ENCODE measurements around the gene MRPS35.

Gene MRPS35

DNA sequence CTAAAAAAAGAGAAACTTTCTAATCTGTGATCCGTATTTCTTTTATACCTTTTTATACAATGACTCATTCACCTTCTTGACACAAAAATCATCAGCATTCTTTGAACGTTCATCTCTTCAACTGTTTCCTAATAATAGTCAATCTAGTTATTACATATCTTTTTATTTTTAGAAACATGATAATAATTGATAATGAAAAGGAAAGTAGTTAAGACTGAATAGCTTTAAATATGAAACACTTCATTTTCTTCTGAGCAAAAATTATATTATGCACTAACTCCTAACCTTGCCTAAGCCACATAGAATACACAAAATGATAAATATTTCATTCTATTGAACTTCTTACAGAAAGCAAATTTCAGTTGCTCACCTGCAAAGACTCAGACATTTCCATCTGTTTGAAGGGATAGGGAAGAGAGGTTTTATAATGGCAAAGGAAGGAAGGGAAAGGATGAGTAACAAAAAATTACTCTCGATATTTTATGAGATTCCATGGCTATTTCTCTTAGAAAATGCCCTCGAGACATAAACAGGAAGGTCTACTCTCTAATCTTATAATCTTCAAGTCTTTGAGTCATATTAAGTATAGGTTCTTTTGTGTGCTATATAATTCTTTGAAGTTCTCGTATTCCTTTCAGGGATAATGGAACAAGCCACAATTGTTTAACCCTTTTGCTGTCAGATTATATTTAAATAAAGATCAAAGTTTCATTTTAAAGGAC, 61.9 kb downstream of the MRPS35 start:
- Histone ChIP-seq H3K27ac (no peak overlapping the region), H3K4me3 (no peak overlapping the region)
- TF ChIP-seq, protein P1, sequence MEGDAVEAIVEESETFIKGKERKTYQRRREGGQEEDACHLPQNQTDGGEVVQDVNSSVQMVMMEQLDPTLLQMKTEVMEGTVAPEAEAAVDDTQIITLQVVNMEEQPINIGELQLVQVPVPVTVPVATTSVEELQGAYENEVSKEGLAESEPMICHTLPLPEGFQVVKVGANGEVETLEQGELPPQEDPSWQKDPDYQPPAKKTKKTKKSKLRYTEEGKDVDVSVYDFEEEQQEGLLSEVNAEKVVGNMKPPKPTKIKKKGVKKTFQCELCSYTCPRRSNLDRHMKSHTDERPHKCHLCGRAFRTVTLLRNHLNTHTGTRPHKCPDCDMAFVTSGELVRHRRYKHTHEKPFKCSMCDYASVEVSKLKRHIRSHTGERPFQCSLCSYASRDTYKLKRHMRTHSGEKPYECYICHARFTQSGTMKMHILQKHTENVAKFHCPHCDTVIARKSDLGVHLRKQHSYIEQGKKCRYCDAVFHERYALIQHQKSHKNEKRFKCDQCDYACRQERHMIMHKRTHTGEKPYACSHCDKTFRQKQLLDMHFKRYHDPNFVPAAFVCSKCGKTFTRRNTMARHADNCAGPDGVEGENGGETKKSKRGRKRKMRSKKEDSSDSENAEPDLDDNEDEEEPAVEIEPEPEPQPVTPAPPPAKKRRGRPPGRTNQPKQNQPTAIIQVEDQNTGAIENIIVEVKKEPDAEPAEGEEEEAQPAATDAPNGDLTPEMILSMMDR (IDR thresholded peaks at IDR 0.05): no peak
- no peak for DNase-seq (ENCODE audit: low spot score)

DNA sequence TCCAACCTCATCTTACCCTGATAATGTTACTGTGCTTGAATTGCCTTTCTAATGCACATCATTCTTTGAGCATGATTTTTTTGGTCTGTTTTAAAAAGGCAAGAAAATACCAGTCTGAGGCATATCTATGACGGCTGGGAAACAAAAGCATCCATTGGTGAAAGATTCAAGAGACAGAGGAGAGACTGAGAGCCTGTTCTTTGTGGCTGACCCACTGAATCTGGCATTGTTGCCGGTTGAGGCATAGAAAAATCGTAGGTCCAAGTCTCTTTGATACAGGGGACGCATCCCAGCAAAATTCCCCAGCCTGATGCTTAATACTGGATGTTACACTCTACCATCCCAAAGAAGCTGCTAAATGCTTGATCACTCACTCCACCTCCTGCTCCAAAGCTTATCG, 66.5 kb downstream of the MRPS35 start:
- TF ChIP-seq, protein P1 (IDR thresholded peaks at IDR 0.05): no peak
- no peak overlapping the region for H3K27ac ChIP-seq
- DNase-seq (ENCODE audit: low spot score): no peak
- no peak overlapping the region for H3K4me3 ChIP-seq

DNA sequence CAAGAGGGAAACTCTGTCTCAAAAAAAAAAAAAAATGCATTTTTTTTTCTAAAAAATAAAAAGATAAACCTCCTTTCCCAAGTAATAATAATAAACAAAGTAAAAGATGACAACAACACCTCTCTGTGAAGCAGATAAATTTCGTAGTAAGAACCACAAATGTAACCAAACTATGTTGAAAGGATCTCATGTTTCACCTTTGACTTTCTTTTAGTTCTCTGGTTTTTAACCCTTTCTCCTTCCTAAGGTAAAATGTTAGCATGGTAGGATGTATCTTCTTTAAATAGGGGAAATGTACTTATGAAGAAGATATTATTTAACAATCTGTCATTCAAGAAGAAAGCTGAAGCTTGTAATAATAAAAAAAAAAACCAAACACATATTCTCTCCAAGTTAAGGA, 67.6 kb downstream of the MRPS35 start:
- no peak overlapping the region for H3K4me3 ChIP-seq
- TF ChIP-seq, protein P1 (IDR thresholded peaks at IDR 0.05): no peak
- no peak for DNase-seq (ENCODE audit: low spot score)
- H3K27ac ChIP-seq: no peak overlapping the region

DNA sequence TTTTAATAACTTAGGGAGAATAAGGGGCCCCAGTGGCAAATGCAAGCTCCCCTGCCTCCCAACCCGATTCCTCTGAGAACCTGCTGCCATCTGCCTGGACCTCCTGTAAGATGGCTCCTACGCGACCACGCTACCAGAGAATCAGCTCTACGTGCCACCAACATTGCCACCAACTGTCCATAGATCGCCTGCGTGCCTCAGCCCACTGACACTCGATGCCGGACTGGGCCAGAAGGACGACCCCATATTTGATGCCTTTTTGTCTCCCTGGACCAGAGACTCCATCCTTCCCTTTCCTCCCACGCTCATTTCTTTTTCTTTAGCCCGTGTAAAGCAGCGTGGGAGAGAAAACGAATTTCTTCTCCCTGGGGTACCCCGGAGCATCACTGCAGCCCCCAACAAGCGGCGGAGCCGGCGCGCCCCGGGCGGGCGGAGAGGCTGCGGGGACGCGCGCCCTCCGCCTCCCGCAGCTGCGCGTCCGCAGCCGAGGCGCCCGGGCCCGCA, 68.8 kb downstream of the MRPS35 start:
- peak overlapping the region; percentile 75 to 97 for H3K27ac ChIP-seq
- TF ChIP-seq, protein P1 (IDR thresholded peaks at IDR 0.05): no peak
- no peak for DNase-seq (ENCODE audit: low spot score)
- H3K4me3 ChIP-seq: peak overlapping the region; percentile 81

DNA sequence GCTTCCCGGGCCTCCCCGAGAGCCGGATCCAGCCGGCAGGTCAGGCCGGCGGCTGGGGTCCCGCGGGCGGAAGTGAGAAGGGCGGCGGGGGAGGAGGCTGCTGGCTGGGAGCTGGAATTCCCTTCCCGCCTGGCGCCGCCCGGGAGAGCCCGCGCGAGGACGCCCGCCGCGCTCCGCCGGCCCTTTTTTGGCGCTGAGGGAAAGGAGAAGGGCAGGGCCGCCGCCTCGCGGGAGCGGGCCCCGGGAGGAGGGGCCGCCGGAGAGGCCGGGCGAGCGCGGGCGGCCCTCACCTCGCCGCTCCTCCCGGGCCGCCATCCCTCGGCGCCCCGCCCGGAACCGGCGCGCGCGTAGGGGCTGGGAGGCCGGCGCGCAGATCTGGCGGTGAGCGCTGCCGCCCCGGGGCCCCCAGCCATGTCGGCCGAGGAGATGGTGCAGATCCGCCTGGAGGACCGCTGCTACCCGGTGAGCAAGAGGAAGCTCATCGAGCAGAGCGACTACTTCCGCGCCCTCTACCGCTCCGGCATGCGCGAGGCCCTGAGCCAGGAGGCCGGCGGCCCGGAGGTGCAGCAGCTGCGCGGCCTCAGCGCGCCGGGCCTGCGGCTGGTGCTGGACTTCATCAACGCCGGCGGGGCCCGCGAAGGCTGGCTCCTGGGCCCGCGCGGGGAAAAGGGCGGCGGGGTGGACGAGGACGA, 69.4 kb downstream of the MRPS35 start, which contains the start of the genes KLHL42 and MANSC4:
Gene KLHL42, plus strand, starts transcription at position 314 of the 692 bp plus-strand sequence. Its CDS starts 98 bp downstream, at position 412.
Gene MANSC4, minus strand, starts transcription at position 317 of the 692 bp plus-strand sequence. CDS start 8,960 bp downstream, outside the sequence.
- H3K27ac ChIP-seq: peak within 1 kb of the TSS; percentile 75 to 97
- TF ChIP-seq, protein P1 (IDR thresholded peaks at IDR 0.05): no peak
- H3K4me3 ChIP-seq: peak within 1 kb of the TSS; percentile 81
- peak; percentile 87 for DNase-seq (ENCODE audit: low spot score)

DNA sequence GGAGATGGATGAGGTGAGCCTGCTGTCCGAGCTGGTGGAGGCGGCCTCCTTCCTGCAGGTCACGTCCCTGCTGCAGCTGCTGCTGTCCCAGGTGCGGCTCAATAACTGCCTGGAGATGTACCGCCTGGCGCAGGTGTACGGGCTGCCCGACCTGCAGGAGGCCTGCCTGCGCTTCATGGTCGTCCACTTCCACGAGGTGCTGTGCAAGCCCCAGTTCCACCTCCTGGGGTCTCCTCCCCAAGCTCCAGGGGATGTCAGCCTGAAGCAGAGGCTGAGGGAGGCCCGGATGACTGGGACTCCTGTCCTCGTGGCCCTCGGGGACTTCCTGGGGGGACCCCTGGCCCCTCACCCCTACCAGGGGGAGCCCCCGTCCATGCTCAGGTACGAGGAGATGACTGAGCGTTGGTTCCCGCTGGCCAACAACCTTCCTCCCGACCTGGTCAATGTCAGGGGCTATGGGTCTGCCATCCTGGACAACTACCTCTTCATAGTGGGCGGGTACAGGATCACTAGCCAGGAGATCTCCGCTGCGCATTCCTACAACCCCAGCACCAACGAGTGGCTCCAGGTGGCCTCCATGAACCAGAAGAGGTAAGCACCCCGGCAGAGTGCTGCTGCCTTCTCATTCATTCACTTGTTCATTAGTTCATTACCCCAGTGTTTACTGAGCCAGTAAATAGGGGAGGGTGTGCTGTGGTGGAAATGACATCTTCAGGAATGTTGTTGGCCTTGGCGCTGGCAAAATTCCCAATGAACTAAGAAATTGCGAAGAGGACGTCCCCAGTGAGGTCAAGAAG, 70.2 kb downstream of the MRPS35 start:
- TF ChIP-seq, protein P1 (IDR thresholded peaks at IDR 0.05): no peak
- peak; percentile 75 for DNase-seq (ENCODE audit: low spot score)
- peak overlapping the region; percentile 75 to 97 for H3K27ac ChIP-seq
- peak overlapping the region; percentile 81 for H3K4me3 ChIP-seq
